T-helper 17 cell (primary cell): ENCODE measurements around the gene PALLD. TPM values are rescaled to one million over a fixed set of nuclear protein-coding genes. Genes with fewer than 3 reads are reported as not detected.
"Not testable (repeated sequence)": the region's sequence is repeated elsewhere in the genome, so short reads cannot be mapped to it uniquely, and the experiment has no call there.

Source experiments
- ATAC-seq: fragments of 150-1000 bp; cut with Tn5 transposase; 2 replicates; pipeline ENCODE4 v1.10.0; 2021; ENCODE audit warnings: mild to moderate bottlenecking, moderate library complexity
- DNase-seq, 3 donors: peaks; one replicate each; pipeline versions ENCODE4 v3.0.0 to v3.0.0-alpha.2; 2020 to 2021
- H3K9me3 ChIP-seq: one replicate; pipeline ENCODE4 v1.7.0; 2013; ENCODE audit warnings: low read length, mild to moderate bottlenecking; ENCODE audit not compliant: control insufficient read depth, poor library complexity, severe bottlenecking
- H3K27ac Mint-ChIP-seq: one replicate; pipeline ENCODE4 v1.8.0; 2022; ENCODE audit warnings: mild to moderate bottlenecking, moderate library complexity, mixed read lengths
- H3K27me3 Mint-ChIP-seq: one replicate; pipeline ENCODE4 v1.8.0; 2022; ENCODE audit warnings: mixed read lengths
- H3K36me3 Mint-ChIP-seq: one replicate; pipeline ENCODE4 v1.8.0; 2022; ENCODE audit warnings: low read depth, mixed read lengths
- H3K4me1 Mint-ChIP-seq: one replicate; pipeline ENCODE4 v1.8.0; 2022; ENCODE audit warnings: mild to moderate bottlenecking, mixed read lengths
- H3K4me3 Mint-ChIP-seq: one replicate; pipeline ENCODE4 v1.8.0; 2022; ENCODE audit warnings: mild to moderate bottlenecking, moderate library complexity, mixed read lengths
- total RNA-seq, 4 donors: library from RNA in 2 of 4; stranded (reverse) in 2 of 4; gene quantifications; one replicate each; pipeline ENCODE4 v1.2.3 and lab custom pipeline; 2022 to 2026

PALLD gene
- total RNA-seq, 2 donors from 2014 or later, result 0.26 to 0.67 TPM

- Mint-ChIP-seq H3K27ac (no peak overlapping the region), H3K27me3 (peaks cover 58% of the 10 kb centered on the region), H3K36me3 (peaks cover 3% of the 10 kb centered on the region), H3K4me3 (no peak overlapping the region), H3K4me1 (peaks cover 3% of the 10 kb centered on the region)
- DNase-seq, result no peak
- no peaks in the 10 kb centered on the region for H3K9me3 ChIP-seq
- ATAC-seq, result no peak
These were observed 194.9 kb downstream of the PALLD start for GRCh38 chr4:168691631-168692369.

GRCh38 chr4:168693750-168694490 is 197.1 kb downstream of the PALLD start:
- Mint-ChIP-seq H3K27ac (no peak overlapping the region), H3K4me3 (no peak overlapping the region), H3K36me3 (peaks cover 3% of the 10 kb centered on the region), H3K27me3 (peaks cover 67% of the 10 kb centered on the region), H3K4me1 (peaks cover 3% of the 10 kb centered on the region)
- DNase-seq (no peak), ATAC-seq (no peak)
- H3K9me3 ChIP-seq, result no peaks in the 10 kb centered on the region

GRCh38 chr4:168694667-168695066 is 197.8 kb downstream of the PALLD start:
- H3K36me3 Mint-ChIP-seq, result peaks cover 3% of the 10 kb centered on the region
- H3K4me3 Mint-ChIP-seq, result no peak overlapping the region
- H3K27ac Mint-ChIP-seq, result no peak overlapping the region
- H3K4me1 Mint-ChIP-seq, result peaks cover 3% of the 10 kb centered on the region
- no peak for ATAC-seq
- no peaks in the 10 kb centered on the region for H3K9me3 ChIP-seq
- no peak for DNase-seq
- H3K27me3 Mint-ChIP-seq, result peaks cover 65% of the 10 kb centered on the region

- H3K4me3 Mint-ChIP-seq, result no peak overlapping the region
- peaks cover 60% of the 10 kb centered on the region for H3K27me3 Mint-ChIP-seq
- H3K4me1 Mint-ChIP-seq, result peaks cover 3% of the 10 kb centered on the region
- H3K27ac Mint-ChIP-seq, result no peak overlapping the region
- ATAC-seq, result no peak
- DNase-seq, result no peak
- no peaks in the 10 kb centered on the region for H3K9me3 ChIP-seq
- H3K36me3 Mint-ChIP-seq, result peaks cover 3% of the 10 kb centered on the region
These were observed 198.4 kb downstream of the PALLD start for GRCh38 chr4:168695288-168695687.

GRCh38 chr4:168696280-168696679 is 199.4 kb downstream of the PALLD start:
- H3K27me3 Mint-ChIP-seq, result peaks cover 52% of the 10 kb centered on the region
- no peak overlapping the region for H3K27ac Mint-ChIP-seq
- H3K36me3 Mint-ChIP-seq, result peaks cover 3% of the 10 kb centered on the region
- no peaks in the 10 kb centered on the region for H3K9me3 ChIP-seq
- H3K4me1 Mint-ChIP-seq, result peaks cover 3% of the 10 kb centered on the region
- no peak overlapping the region for H3K4me3 Mint-ChIP-seq
- no peak for DNase-seq
- ATAC-seq, result no peak

- no peak overlapping the region for H3K4me3 Mint-ChIP-seq
- H3K9me3 ChIP-seq, result no peaks in the 10 kb centered on the region
- ATAC-seq, result no peak
- no peak for DNase-seq
- no peak overlapping the region for H3K27ac Mint-ChIP-seq
- peaks cover 3% of the 10 kb centered on the region for H3K4me1 Mint-ChIP-seq
- H3K36me3 Mint-ChIP-seq, result peaks cover 3% of the 10 kb centered on the region
- H3K27me3 Mint-ChIP-seq, result peaks cover 49% of the 10 kb centered on the region
These were observed 200.0 kb downstream of the PALLD start for GRCh38 chr4:168696826-168697225.

- ATAC-seq, result no peak
- no peaks in the 10 kb centered on the region for H3K36me3 Mint-ChIP-seq
- H3K4me1 Mint-ChIP-seq, result no peaks in the 10 kb centered on the region
- no peak overlapping the region for H3K27ac Mint-ChIP-seq
- H3K4me3 Mint-ChIP-seq, result no peak overlapping the region
- no peaks in the 10 kb centered on the region for H3K9me3 ChIP-seq
- peaks cover 27% of the 10 kb centered on the region for H3K27me3 Mint-ChIP-seq
- no peak for DNase-seq
These were observed 202.5 kb downstream of the PALLD start for GRCh38 chr4:168699224-168699878.

- H3K27me3 Mint-ChIP-seq, result peaks cover 20% of the 10 kb centered on the region
- no peaks in the 10 kb centered on the region for H3K4me1 Mint-ChIP-seq
- no peak overlapping the region for H3K27ac Mint-ChIP-seq
- ATAC-seq (no peak), DNase-seq (no peak)
- no peaks in the 10 kb centered on the region for H3K9me3 ChIP-seq
- no peaks in the 10 kb centered on the region for H3K36me3 Mint-ChIP-seq
- H3K4me3 Mint-ChIP-seq, result no peak overlapping the region
These were observed 204.2 kb downstream of the PALLD start for GRCh38 chr4:168701061-168701460.

GRCh38 chr4:168702581-168703087 is 205.8 kb downstream of the PALLD start:
- not testable (repeated sequence) for H3K36me3 Mint-ChIP-seq

GRCh38 chr4:168705121-168705520 is 208.3 kb downstream of the PALLD start:
- no peaks in the 10 kb centered on the region for H3K9me3 ChIP-seq
- H3K27ac Mint-ChIP-seq, result no peak overlapping the region
- H3K27me3 Mint-ChIP-seq, result no peaks in the 10 kb centered on the region
- DNase-seq (no peak), ATAC-seq (no peak)
- H3K4me1 Mint-ChIP-seq, result peaks cover under 1% of the 10 kb centered on the region
- no peaks in the 10 kb centered on the region for H3K36me3 Mint-ChIP-seq
- H3K4me3 Mint-ChIP-seq, result no peak overlapping the region

More at GRCh38 chr4:168702581-168703087, 205.8 kb downstream of the PALLD start:
- not testable (repeated sequence) for H3K9me3 ChIP-seq, H3K27me3 Mint-ChIP-seq, H3K4me3 Mint-ChIP-seq, H3K4me1 Mint-ChIP-seq, H3K27ac Mint-ChIP-seq, DNase-seq, ATAC-seq

GRCh38 chr4:168707205-168707604 is 210.4 kb downstream of the PALLD start:
- no peaks in the 10 kb centered on the region for H3K36me3 Mint-ChIP-seq
- no peaks in the 10 kb centered on the region for H3K27me3 Mint-ChIP-seq
- H3K4me3 Mint-ChIP-seq, result no peak overlapping the region
- no peak for ATAC-seq
- H3K27ac Mint-ChIP-seq, result no peak overlapping the region
- H3K9me3 ChIP-seq, result no peaks in the 10 kb centered on the region
- no peak for DNase-seq
- peaks cover 4% of the 10 kb centered on the region for H3K4me1 Mint-ChIP-seq

- DNase-seq, result no peak
- no peak for ATAC-seq
- Mint-ChIP-seq H3K4me3 (no peak overlapping the region), H3K27ac (no peak overlapping the region), H3K27me3 (no peaks in the 10 kb centered on the region), H3K4me1 (peaks cover 4% of the 10 kb centered on the region), H3K36me3 (no peaks in the 10 kb centered on the region)
- no peaks in the 10 kb centered on the region for H3K9me3 ChIP-seq
These were observed 211.3 kb downstream of the PALLD start for GRCh38 chr4:168708108-168708507.

GRCh38 chr4:168710353-168710946 is 213.6 kb downstream of the PALLD start:
- no peaks in the 10 kb centered on the region for H3K27me3 Mint-ChIP-seq
- ATAC-seq (no peak), DNase-seq (no peak)

More at GRCh38 chr4:168710353-168710946, 213.6 kb downstream of the PALLD start:
- no peak overlapping the region for H3K4me3 Mint-ChIP-seq
- no peaks in the 10 kb centered on the region for H3K9me3 ChIP-seq
- H3K36me3 Mint-ChIP-seq, result no peaks in the 10 kb centered on the region
- H3K27ac Mint-ChIP-seq, result no peak overlapping the region
- peaks cover 4% of the 10 kb centered on the region for H3K4me1 Mint-ChIP-seq
